Adipose tissue (tissue), 3 donors: ENCODE measurements around the gene TEAD3. TPM values are rescaled to one million over a fixed set of nuclear protein-coding genes. Genes with fewer than 3 reads are reported as not detected.
"Not testable (repeated sequence)": the region's sequence is repeated elsewhere in the genome, so short reads cannot be mapped to it uniquely, and the experiment has no call there.

Experiments used
- H3K27ac ChIP-seq: one replicate; pipeline ENCODE4 v1.5.1; 2013; ENCODE audit warnings: low read depth, low read length
- WGBS, 3 donors: extraction: QIAGEN DNeasy Blood & Tissue Kit; methylation state at CpG; one replicate each; pipeline ENCODE4 v1.1.7; 2013; 5-methylcytosine and 5-hydroxymethylcytosine counted together
- polyA plus RNA-seq, 3 donors: library from polyadenylated mRNA; stranded (reverse); fragments of 200-250 nt; gene quantifications; one replicate each; pipeline ENCODE4 v1.2.3, GENCODE V29; 2013
- donor health status: healthy with polysubstance abuse.
- donor health status: Bipolar disorder and iron deficiency.
- donor health status: healthy.

TEAD3 gene
- polyA plus RNA-seq, 3 donors, result 4.7 to 18.7 (median 16.0) TPM

- 59 to 74% (median 65%) methylated on average over 6 of the region's 6 CpGs for WGBS, 3 donors
- no peak overlapping the region for H3K27ac ChIP-seq
Measured at GRCh38 chr6:35516712-35517111, 19.8 kb upstream of the TEAD3 start.

- 75 to 91% (median 86%) methylated on average over 6 of the region's 6 CpGs for WGBS, 3 donors
- not testable (repeated sequence) for H3K27ac ChIP-seq
Measured at GRCh38 chr6:35515939-35516338, 19.1 kb upstream of the TEAD3 start.

- 81 to 90% (median 83%) methylated on average over 4 of the region's 4 CpGs for WGBS, 3 donors
- no peak overlapping the region for H3K27ac ChIP-seq
Measured at GRCh38 chr6:35514587-35514986, 17.7 kb upstream of the TEAD3 start.

GRCh38 chr6:35512740-35513139 lies 15.9 kb upstream of the TEAD3 start, which contains the start of gene TULP1:
Gene TULP1 (minus strand): TSS chr6:35512896. CDS start chr6:35512858, 38 bp downstream.
- no peak within 1 kb of the TSS for H3K27ac ChIP-seq
- WGBS, 3 donors, result 81 to 89% (median 85%) methylated on average over 10 of the region's 10 CpGs

GRCh38 chr6:35512006-35512405 lies 15.1 kb upstream of the TEAD3 start:
- WGBS, 3 donors, result 5 to 16% (median 9%) methylated on average over 9 to 23 of the region's 26 CpGs
- H3K27ac ChIP-seq, result no peak overlapping the region

GRCh38 chr6:35511562-35511941 lies 14.7 kb upstream of the TEAD3 start:
- H3K27ac ChIP-seq, result no peak overlapping the region
- WGBS, 3 donors, result 11 to 19% (median 11%) methylated on average over 29 to 32 of the region's 32 CpGs

- WGBS, 3 donors, result 63 to 78% (median 63%) methylated on average over 5 to 7 of the region's 7 CpGs
- no peak overlapping the region for H3K27ac ChIP-seq
Measured at GRCh38 chr6:35510916-35511561, 14.2 kb upstream of the TEAD3 start.

- WGBS, 3 donors, result 44 to 70% (median 63%) methylated on average over 5 of the region's 5 CpGs
- H3K27ac ChIP-seq, result no peak overlapping the region
Measured at GRCh38 chr6:35508542-35508941, 11.7 kb upstream of the TEAD3 start.

- 79 to 86% (median 82%) methylated on average over 2 of the region's 2 CpGs for WGBS, 3 donors
- H3K27ac ChIP-seq, result no peak overlapping the region
Measured at GRCh38 chr6:35508027-35508426, 11.1 kb upstream of the TEAD3 start.

GRCh38 chr6:35507221-35507620 lies 10.3 kb upstream of the TEAD3 start:
- 90 to 98% (median 91%) methylated on average over 2 of the region's 2 CpGs for WGBS, 3 donors
- H3K27ac ChIP-seq, result no peak overlapping the region

- 92 to 98% (median 97%) methylated on average over 3 of the region's 3 CpGs for WGBS, 3 donors
- no peak overlapping the region for H3K27ac ChIP-seq
Measured at GRCh38 chr6:35506536-35506935, 9.7 kb upstream of the TEAD3 start.

GRCh38 chr6:35505999-35506412 lies 9.1 kb upstream of the TEAD3 start:
- no peak overlapping the region for H3K27ac ChIP-seq
- 40 to 58% (median 46%) methylated on average over 20 to 21 of the region's 21 CpGs for WGBS, 3 donors

GRCh38 chr6:35503534-35503933 lies 6.7 kb upstream of the TEAD3 start:
- no peak overlapping the region for H3K27ac ChIP-seq
- 31 to 44% (median 34%) methylated on average over 15 of the region's 15 CpGs for WGBS, 3 donors

- WGBS, 3 donors, result 96 to 100% (median 98%) methylated on average over 2 of the region's 2 CpGs
- H3K27ac ChIP-seq, result no peak overlapping the region
Measured at GRCh38 chr6:35501784-35502183, 4.9 kb upstream of the TEAD3 start.

GRCh38 chr6:35500782-35501181 lies 3.9 kb upstream of the TEAD3 start:
- no peak overlapping the region for H3K27ac ChIP-seq
- 63 to 83% (median 81%) methylated on average over 6 of the region's 6 CpGs for WGBS, 3 donors

GRCh38 chr6:35499372-35499771 lies 2.5 kb upstream of the TEAD3 start:
- no peak overlapping the region for H3K27ac ChIP-seq
- WGBS, 3 donors, result 75 to 86% (median 84%) methylated on average over 4 of the region's 4 CpGs

- WGBS, 3 donors, result 49 to 52% (median 50%) methylated on average over 14 of the region's 14 CpGs
- no peak overlapping the region for H3K27ac ChIP-seq
Measured at GRCh38 chr6:35498422-35499067, 1.7 kb upstream of the TEAD3 start.

- 5 to 8% (median 5%) methylated on average over 72 to 77 of the region's 77 CpGs for WGBS, 3 donors
- peak overlapping the region; percentile 76 for H3K27ac ChIP-seq
Measured at GRCh38 chr6:35497571-35498421, 917 bp upstream of the TEAD3 start.
